Measurements from ENCODE around the gene TEX13C. TPM values are rescaled to one million over a fixed set of nuclear protein-coding genes. Genes with fewer than 3 reads are reported as not detected.
"Not testable (repeated sequence)": the region's sequence is repeated elsewhere in the genome, so short reads cannot be mapped to it uniquely, and the experiment has no call there.

Gene TEX13C
- total and polyA plus RNA-seq, 2 donors from 2014 or later = not detected

DNA sequence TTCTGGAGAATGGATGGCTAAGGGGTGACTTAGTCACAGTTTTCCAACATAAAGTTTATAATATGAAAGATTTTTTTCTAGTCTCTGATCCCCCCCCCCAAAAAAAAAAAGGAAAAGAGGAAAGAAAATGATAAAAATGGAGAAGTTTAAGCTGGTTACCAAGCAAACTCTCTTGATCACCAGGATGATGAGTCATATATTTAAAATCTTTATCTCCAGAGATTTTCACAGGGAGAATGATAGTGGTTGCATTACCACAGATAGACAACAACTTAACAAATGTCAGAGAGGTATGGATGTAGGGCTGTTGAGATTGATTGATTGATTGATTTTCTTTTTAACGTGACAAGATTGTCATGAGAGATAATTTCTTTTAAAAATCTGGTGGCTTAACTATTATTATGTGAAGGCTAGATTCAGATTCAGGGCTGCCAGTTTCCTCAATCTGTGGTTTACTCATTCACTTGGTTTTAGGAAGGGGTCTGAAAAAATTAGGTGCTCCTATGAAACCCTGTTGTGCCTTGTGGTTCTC lies 13.3 kb upstream of the TEX13C start:
- TF ChIP-seq, protein P1, sequence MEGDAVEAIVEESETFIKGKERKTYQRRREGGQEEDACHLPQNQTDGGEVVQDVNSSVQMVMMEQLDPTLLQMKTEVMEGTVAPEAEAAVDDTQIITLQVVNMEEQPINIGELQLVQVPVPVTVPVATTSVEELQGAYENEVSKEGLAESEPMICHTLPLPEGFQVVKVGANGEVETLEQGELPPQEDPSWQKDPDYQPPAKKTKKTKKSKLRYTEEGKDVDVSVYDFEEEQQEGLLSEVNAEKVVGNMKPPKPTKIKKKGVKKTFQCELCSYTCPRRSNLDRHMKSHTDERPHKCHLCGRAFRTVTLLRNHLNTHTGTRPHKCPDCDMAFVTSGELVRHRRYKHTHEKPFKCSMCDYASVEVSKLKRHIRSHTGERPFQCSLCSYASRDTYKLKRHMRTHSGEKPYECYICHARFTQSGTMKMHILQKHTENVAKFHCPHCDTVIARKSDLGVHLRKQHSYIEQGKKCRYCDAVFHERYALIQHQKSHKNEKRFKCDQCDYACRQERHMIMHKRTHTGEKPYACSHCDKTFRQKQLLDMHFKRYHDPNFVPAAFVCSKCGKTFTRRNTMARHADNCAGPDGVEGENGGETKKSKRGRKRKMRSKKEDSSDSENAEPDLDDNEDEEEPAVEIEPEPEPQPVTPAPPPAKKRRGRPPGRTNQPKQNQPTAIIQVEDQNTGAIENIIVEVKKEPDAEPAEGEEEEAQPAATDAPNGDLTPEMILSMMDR (IDR thresholded peaks at IDR 0.05; ENCODE audit: borderline replicate concordance, extremely low read depth, insufficient read depth) = no peak
- DNase-seq = no peak
- Histone ChIP-seq H3K36me3 (ENCODE audit: control insufficient read depth in 2 of 3, insufficient read depth in 3 of 3, low read length in 3 of 3) (no peaks in the 10 kb centered on the region), H3K27ac (ENCODE audit: low read depth in 2 of 2, low read length in 2 of 2) (no peak overlapping the region), H3K4me3 (ENCODE audit: low read length in 3 of 3) (no peak overlapping the region), H3K9me3 (ENCODE audit: control insufficient read depth in 2 of 3, insufficient read depth in 1 of 3, low read length in 3 of 3) (no peaks in the 10 kb centered on the region), H3K27me3 (ENCODE audit: control insufficient read depth, insufficient read depth, low read length) (no peaks in the 10 kb centered on the region), H3K4me1 (ENCODE audit: control insufficient read depth in 2 of 3, insufficient read depth in 2 of 3, low read depth in 1 of 3, low read length in 3 of 3) (no peaks in the 10 kb centered on the region), H3K9ac (ENCODE audit: low read length in 3 of 3) (no peak overlapping the region)
- intact Hi-C loops (cut with DNase I) = no loop called here
- FAIRE-seq = no peak

DNA sequence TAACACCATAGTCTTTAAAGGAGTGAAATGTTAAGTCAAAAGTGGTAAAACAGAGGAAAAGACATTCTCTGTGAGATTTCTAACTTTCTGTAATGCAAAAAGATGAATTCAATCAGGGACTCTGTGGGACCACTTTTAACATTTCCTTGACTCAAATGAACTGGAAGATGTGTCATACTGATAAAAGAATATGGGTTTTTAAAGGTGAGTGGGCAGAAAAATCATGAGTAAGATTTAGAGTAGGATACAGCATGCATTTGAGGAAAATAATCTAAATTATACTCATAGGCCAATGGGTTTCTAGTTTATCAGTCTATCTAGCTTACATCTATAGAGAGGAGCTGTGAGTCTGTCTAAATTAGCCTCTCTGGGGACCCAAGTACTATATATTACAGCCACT lies 11.0 kb upstream of the TEX13C start:
- Histone ChIP-seq H3K4me3 (ENCODE audit: low read length in 3 of 3) (no peak overlapping the region), H3K27me3 (ENCODE audit: control insufficient read depth, insufficient read depth, low read length) (no peaks in the 10 kb centered on the region), H3K4me1 (ENCODE audit: control insufficient read depth in 2 of 3, insufficient read depth in 2 of 3, low read depth in 1 of 3, low read length in 3 of 3) (no peaks in the 10 kb centered on the region), H3K36me3 (ENCODE audit: control insufficient read depth in 2 of 3, insufficient read depth in 3 of 3, low read length in 3 of 3) (no peaks in the 10 kb centered on the region), H3K27ac (ENCODE audit: low read depth in 2 of 2, low read length in 2 of 2) (no peak overlapping the region), H3K9me3 (ENCODE audit: control insufficient read depth in 2 of 3, insufficient read depth in 1 of 3, low read length in 3 of 3) (no peaks in the 10 kb centered on the region), H3K9ac (ENCODE audit: low read length in 3 of 3) (no peak overlapping the region)
- FAIRE-seq (no peak), DNase-seq (no peak)
- TF ChIP-seq, protein P1 (IDR thresholded peaks at IDR 0.05; ENCODE audit: borderline replicate concordance, extremely low read depth, insufficient read depth) = no peak
- intact Hi-C loops (cut with DNase I) = no loop called here

DNA sequence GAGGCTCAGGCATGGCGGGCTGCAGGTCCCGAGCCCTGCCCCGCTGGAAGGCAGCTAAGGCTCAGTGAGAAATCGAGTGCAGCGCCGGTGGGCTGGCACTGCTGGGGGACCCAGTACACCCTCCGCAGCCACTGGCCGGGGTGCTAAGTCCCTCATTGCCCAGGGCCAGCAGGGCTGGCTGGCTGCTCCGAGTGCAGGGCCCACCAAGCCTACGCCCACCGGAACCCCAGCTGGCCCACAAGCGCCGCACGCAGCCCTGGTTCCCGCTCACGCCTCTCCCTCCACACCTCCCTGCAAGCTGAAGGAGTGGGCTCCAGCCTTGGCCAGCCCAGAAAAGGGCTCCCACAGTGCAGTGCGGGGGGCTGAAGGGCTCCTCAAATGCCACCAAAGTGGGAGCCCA lies 505 bp upstream of the TEX13C start:
- H3K27ac ChIP-seq (ENCODE audit: low read depth in 2 of 2, low read length in 2 of 2); DNase-seq; H3K4me3 ChIP-seq (ENCODE audit: low read length in 3 of 3); H3K27me3 ChIP-seq (ENCODE audit: control insufficient read depth, insufficient read depth, low read length); H3K36me3 ChIP-seq (ENCODE audit: control insufficient read depth in 2 of 3, insufficient read depth in 3 of 3, low read length in 3 of 3); intact Hi-C loops (cut with DNase I); H3K9me3 ChIP-seq (ENCODE audit: control insufficient read depth in 2 of 3, insufficient read depth in 1 of 3, low read length in 3 of 3); H3K9ac ChIP-seq (ENCODE audit: low read length in 3 of 3); FAIRE-seq; H3K4me1 ChIP-seq (ENCODE audit: control insufficient read depth in 2 of 3, insufficient read depth in 2 of 3, low read depth in 1 of 3, low read length in 3 of 3): not testable (repeated sequence)

DNA sequence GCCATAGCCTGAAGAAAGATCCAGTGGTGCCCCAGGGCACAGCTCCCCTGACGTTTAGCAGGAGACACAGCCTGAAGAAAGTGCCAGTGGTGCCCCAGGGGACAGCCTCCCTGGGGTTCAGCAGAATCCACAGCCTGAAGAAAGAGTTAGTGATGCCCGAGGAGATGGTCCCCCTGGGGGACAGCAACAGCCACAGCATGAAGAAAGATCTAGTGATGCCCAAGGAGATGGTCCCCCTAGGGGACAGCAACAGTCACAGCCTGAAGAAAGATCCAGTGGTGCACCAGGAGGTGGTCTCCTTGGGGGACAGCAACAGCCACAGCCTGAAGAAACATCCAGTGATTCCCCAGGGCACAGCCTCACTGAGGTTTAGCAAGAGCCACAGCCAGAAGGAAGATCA lies 2.8 kb downstream of the TEX13C start:
- intact Hi-C loops (cut with DNase I) = no loop called here
- DNase-seq (no peak), FAIRE-seq (no peak)
- Histone ChIP-seq H3K36me3 (ENCODE audit: control insufficient read depth in 2 of 3, insufficient read depth in 3 of 3, low read length in 3 of 3) (no peaks in the 10 kb centered on the region), H3K4me1 (ENCODE audit: control insufficient read depth in 2 of 3, insufficient read depth in 2 of 3, low read depth in 1 of 3, low read length in 3 of 3) (no peaks in the 10 kb centered on the region), H3K9ac (ENCODE audit: low read length in 3 of 3) (no peak overlapping the region), H3K27me3 (ENCODE audit: control insufficient read depth, insufficient read depth, low read length) (no peaks in the 10 kb centered on the region), H3K4me3 (ENCODE audit: low read length in 3 of 3) (no peak overlapping the region), H3K9me3 (ENCODE audit: control insufficient read depth in 2 of 3, insufficient read depth in 1 of 3, low read length in 3 of 3) (no peaks in the 10 kb centered on the region), H3K27ac (ENCODE audit: low read depth in 2 of 2, low read length in 2 of 2) (no peak overlapping the region)
- TF ChIP-seq, protein P1 (IDR thresholded peaks at IDR 0.05; ENCODE audit: borderline replicate concordance, extremely low read depth, insufficient read depth) = no peak
